ENCODE measurements around the gene GRIN1. TPM values are rescaled to one million over a fixed set of nuclear protein-coding genes. Genes with fewer than 3 reads are reported as not detected.
A peak's percentile ranks its signal among the peaks of the same experiment; 100 is the strongest.

The GRIN1 gene
- total and polyA plus RNA-seq, 2 of the 13 experiments (the other 11 are each of a cell fraction or from before 2014, with no cell fraction given) = 0.13 TPM; not detected in 1

- TF ChIP-seq MIER2 (CRISPR knock-in tag; IDR thresholded peaks at IDR 0.05) (0 out of 2 replicates have a peak, but pooled peaks have one; percentile 43), DRAP1 (CRISPR knock-in tag; IDR thresholded peaks at IDR 0.05) (peak; percentile 87), ZNF563 (CRISPR knock-in tag; IDR thresholded peaks at IDR 0.05) (peak; percentile 61), ZNF816 (CRISPR knock-in tag; IDR thresholded peaks at IDR 0.05; ENCODE audit: borderline replicate concordance) (no peak), SOX5 (CRISPR knock-in tag; IDR thresholded peaks at IDR 0.05; ENCODE audit: borderline replicate concordance) (no peak), HOXA7 (CRISPR knock-in tag; IDR thresholded peaks at IDR 0.05) (no peak), RBM39 (IDR thresholded peaks at IDR 0.05; ENCODE audit: low read depth, low read length, poor library complexity, severe bottlenecking) (no peak), ZNF207 (IDR thresholded peaks at IDR 0.05; ENCODE audit: borderline replicate concordance) (no peak), DNMT3B (CRISPR knock-in tag; conservative IDR thresholded peaks at IDR 0.05) (0 out of 2 replicates have a peak, but pooled peaks have one; percentile 40), STAT5B (CRISPR knock-in tag; IDR thresholded peaks at IDR 0.05) (0 out of 2 replicates have a peak, but pooled peaks have one; percentile 29), ZGPAT (CRISPR knock-in tag; IDR thresholded peaks at IDR 0.05) (peak; percentile 98), PHF5A (CRISPR knock-in tag; IDR thresholded peaks at IDR 0.05; ENCODE audit: low read depth, unreplicated experiment) (no peak), ZNF329 (CRISPR knock-in tag; IDR thresholded peaks at IDR 0.05; ENCODE audit: low read depth) (no peak), ETV6 (CRISPR knock-in tag; conservative IDR thresholded peaks at IDR 0.05) (no peak), POGK (CRISPR knock-in tag; conservative IDR thresholded peaks at IDR 0.05) (peak; percentile 72; the same call in 1 of the 2 replicates), HDAC1 (CRISPR knock-in tag; IDR thresholded peaks at IDR 0.05) (peak; percentile 98), GLMP (CRISPR knock-in tag; IDR thresholded peaks at IDR 0.05; ENCODE audit: borderline replicate concordance) (no peak), ZMYM4 (CRISPR knock-in tag; IDR thresholded peaks at IDR 0.05) (peak; percentile 48; the same call in 1 of the 2 replicates), ZNF431 (CRISPR knock-in tag; IDR thresholded peaks at IDR 0.05; ENCODE audit: borderline replicate concordance, low read depth) (no peak), NBN (conservative IDR thresholded peaks at IDR 0.05) (no peak), MIXL1 (CRISPR knock-in tag; IDR thresholded peaks at IDR 0.05) (peak; percentile 51; the same call in 1 of the 2 replicates), PITX1 (CRISPR knock-in tag; IDR thresholded peaks at IDR 0.05) (peak; percentile 72), ZNF572 (CRISPR knock-in tag; IDR thresholded peaks at IDR 0.05) (0 out of 2 replicates have a peak, but pooled peaks have one; percentile 64), ZNF101 (CRISPR knock-in tag; IDR thresholded peaks at IDR 0.05; ENCODE audit: borderline replicate concordance, low read depth) (no peak), ZNF839 (CRISPR knock-in tag; IDR thresholded peaks at IDR 0.05; ENCODE audit: borderline replicate concordance) (no peak), DNMT1 (CRISPR knock-in tag; IDR thresholded peaks at IDR 0.05) (peak; percentile 47; the same call in 1 of the 2 replicates)
These were observed 61.6 kb downstream of the GRIN1 start, which contains the start of gene TPRN (continued) for GRCh38 chr9:137200311-137201204.

Data from HepG2 (cell line).